H9 (cell line): ENCODE data around the gene FAM149B1. TPM values are rescaled to one million over a fixed set of nuclear protein-coding genes. Genes with fewer than 3 reads are reported as not detected.

Experiments
- DNase-seq: peaks from one replicate; pipeline ENCODE4 v3.0.0-alpha.2; 2017
- H2AFZ ChIP-seq: one replicate; pipeline ENCODE4 v1.6.1; 2013; ENCODE audit warnings: mild to moderate bottlenecking, low read length, control low read depth, moderate library complexity
- H2AK5ac ChIP-seq: 2 replicates; pipeline ENCODE4 v1.6.1; 2013; ENCODE audit warnings: low read length, control low read depth, mixed read lengths; ENCODE audit not compliant: insufficient read length
- H2BK120ac ChIP-seq: one replicate; pipeline ENCODE4 v1.6.1; 2013; ENCODE audit warnings: low read depth, mild to moderate bottlenecking, low read length, control low read depth, inconsistent platforms; ENCODE audit not compliant: poor library complexity, severe bottlenecking
- H2BK12ac ChIP-seq: 2 replicates; pipeline ENCODE4 v1.6.1; 2013; ENCODE audit warnings: low read length, control low read depth, mixed read lengths, low read depth; ENCODE audit not compliant: insufficient read length
- H2BK15ac ChIP-seq: 2 replicates; pipeline ENCODE4 v1.6.1; 2013; ENCODE audit warnings: low read depth, low read length, control low read depth
- H2BK20ac ChIP-seq: one replicate; pipeline ENCODE4 v1.6.1; 2013; ENCODE audit warnings: low read depth, mild to moderate bottlenecking, low read length, control low read depth, inconsistent platforms; ENCODE audit not compliant: poor library complexity, severe bottlenecking
- H2BK5ac ChIP-seq: 2 replicates; pipeline ENCODE4 v1.6.1; 2013; ENCODE audit warnings: low read length, control low read depth, mixed read lengths; ENCODE audit not compliant: insufficient read length
- H3K14ac ChIP-seq: 2 replicates; pipeline ENCODE4 v1.6.1; 2013; ENCODE audit warnings: low read length, control low read depth; ENCODE audit not compliant: insufficient read depth
- H3K18ac ChIP-seq: 2 replicates; pipeline ENCODE4 v1.6.1; 2013; ENCODE audit warnings: low read depth, mild to moderate bottlenecking, mixed read lengths, low read length, control low read depth; ENCODE audit not compliant: insufficient read length
- H3K23ac ChIP-seq: 2 replicates; pipeline ENCODE4 v1.6.1; 2013; ENCODE audit warnings: low read length, control low read depth, mixed read lengths, low read depth; ENCODE audit not compliant: insufficient read length
- H3K23me2 ChIP-seq: 2 replicates; pipeline ENCODE4 v1.6.1; 2013; ENCODE audit warnings: low read depth, mild to moderate bottlenecking, mixed read lengths, low read length, control low read depth; ENCODE audit not compliant: insufficient read length, poor library complexity, severe bottlenecking
- H3K27ac ChIP-seq: 2 replicates; pipeline ENCODE4 v1.5.1; 2013; ENCODE audit warnings: low read length, control low read depth, mixed read lengths, low read depth; ENCODE audit not compliant: insufficient read length
- H3K27me3 ChIP-seq: 2 replicates; pipeline ENCODE4 v1.6.1; 2013; ENCODE audit warnings: low read length, control low read depth, inconsistent platforms; ENCODE audit not compliant: insufficient read depth
- H3K4ac ChIP-seq: 2 replicates; pipeline ENCODE4 v1.6.1; 2013; ENCODE audit warnings: low read depth, mild to moderate bottlenecking, control low read depth, inconsistent platforms, low read length, moderate library complexity
- H3K4me1 ChIP-seq: 2 replicates; pipeline ENCODE4 v1.6.1; 2013; ENCODE audit warnings: low read length, control low read depth, inconsistent platforms; ENCODE audit not compliant: insufficient read depth
- H3K4me2 ChIP-seq: 2 replicates; pipeline ENCODE4 v1.6.1; 2013; ENCODE audit warnings: low read length, control low read depth, mixed read lengths; ENCODE audit not compliant: insufficient read length, insufficient read depth
- H3K56ac ChIP-seq: 2 replicates; pipeline ENCODE4 v1.6.1; 2013; ENCODE audit warnings: low read depth, mild to moderate bottlenecking, mixed read lengths, low read length, control low read depth; ENCODE audit not compliant: insufficient read length
- H3K79me1 ChIP-seq: 2 replicates; pipeline ENCODE4 v1.6.1; 2013; ENCODE audit warnings: low read depth, mild to moderate bottlenecking, moderate library complexity, low read length, control low read depth, inconsistent platforms; ENCODE audit not compliant: insufficient read depth, poor library complexity, severe bottlenecking
- H3K79me2 ChIP-seq: 2 replicates; pipeline ENCODE4 v1.6.1; 2013; ENCODE audit warnings: low read length, control low read depth, inconsistent platforms; ENCODE audit not compliant: insufficient read depth
- H3K9ac ChIP-seq: 2 replicates; pipeline ENCODE4 v1.6.1; 2013; ENCODE audit warnings: low read length, control low read depth, mixed read lengths; ENCODE audit not compliant: insufficient read length; ENCODE audit errors: extremely low read depth
- H3K9me3 ChIP-seq: one replicate; pipeline ENCODE4 v1.6.1; 2013; ENCODE audit warnings: low read depth, low read length, inconsistent platforms; ENCODE audit not compliant: control insufficient read depth
- H3T11ph ChIP-seq: one replicate; pipeline ENCODE4 v1.6.1; 2013; ENCODE audit warnings: mild to moderate bottlenecking, low read length, control low read depth, inconsistent platforms
- H4K20me1 ChIP-seq: one replicate; pipeline ENCODE4 v1.6.1; 2013; ENCODE audit not compliant: control insufficient read depth, insufficient read length, insufficient read depth
- H4K5ac ChIP-seq: 2 replicates; pipeline ENCODE4 v1.6.1; 2013; ENCODE audit warnings: low read depth, mild to moderate bottlenecking, mixed read lengths, low read length, control low read depth; ENCODE audit not compliant: insufficient read length
- H4K8ac ChIP-seq: replicated peaks from 2 replicates; pipeline ENCODE4 v1.6.1; 2013; ENCODE audit warnings: low read length, control low read depth, mixed read lengths, low read depth; ENCODE audit not compliant: insufficient read length
- H4K91ac ChIP-seq: 2 replicates; pipeline ENCODE4 v1.6.1; 2013; ENCODE audit warnings: low read depth, mild to moderate bottlenecking, moderate library complexity, mixed read lengths, low read length, control low read depth; ENCODE audit not compliant: insufficient read length
- H3K27ac Mint-ChIP-seq, 3 experiments: 2 replicates in 2 of 3; 3 replicates in 1 of 3; pipeline ENCODE4 v1.8.0; 2020 to 2021; ENCODE audit warnings: mixed read lengths in 3 of 3, mild to moderate bottlenecking in 1 of 3, moderate library complexity in 1 of 3
- H3K27me3 Mint-ChIP-seq: 2 replicates; pipeline ENCODE4 v1.8.0; 2021; ENCODE audit warnings: low read depth, mild to moderate bottlenecking, moderate library complexity, mixed read lengths
- H3K36me3 Mint-ChIP-seq, 3 experiments: 2 replicates in 2 of 3; 3 replicates in 1 of 3; pipeline ENCODE4 v1.8.0; 2020 to 2021; ENCODE audit warnings: low read depth in 3 of 3, mixed read lengths in 3 of 3; ENCODE audit not compliant: insufficient read depth in 1 of 3
- H3K4me1 Mint-ChIP-seq, 2 experiments: 2 replicates each; pipeline ENCODE4 v1.8.0; 2020; ENCODE audit warnings: mixed read lengths in 2 of 2
- H3K4me3 Mint-ChIP-seq, 2 experiments: 2 replicates in 1 of 2; 3 replicates in 1 of 2; pipeline ENCODE4 v1.8.0; 2020 to 2021; ENCODE audit warnings: mild to moderate bottlenecking in 2 of 2, mixed read lengths in 2 of 2, moderate library complexity in 1 of 2
- H3K9me3 Mint-ChIP-seq, 2 experiments: 2 replicates in 1 of 2; 3 replicates in 1 of 2; pipeline ENCODE4 v1.8.0; 2020; ENCODE audit warnings: mild to moderate bottlenecking in 2 of 2, mixed read lengths in 2 of 2, moderate library complexity in 1 of 2
- CTCF ChIP-seq: fragments of 200-600 bp; sonication (generic); conservative IDR thresholded peaks from 3 replicates; pipeline ENCODE4 v1.8.0; 2021; ENCODE audit warnings: antibody characterized with exemption, mild to moderate bottlenecking
- WGBS: extraction: QIAGEN DNeasy Blood & Tissue Kit; methylation state at CpG from one replicate; pipeline ENCODE4 v1.1.7; 2013; ENCODE audit warnings: missing lambda C conversion rate, low lambda C conversion rate, mixed read lengths; ENCODE audit not compliant: insufficient read length; ENCODE audit errors: extremely low coverage; 5-methylcytosine and 5-hydroxymethylcytosine counted together
- total RNA-seq: library from RNA; stranded (reverse); gene quantifications from 2 replicates; pipeline ENCODE4 v1.2.1, GENCODE V29; 2021

Gene FAM149B1
- total RNA-seq, 1 experiment from 2014 or later = 17.9 TPM

- Mint-ChIP-seq H3K9me3 (no peaks in the 10 kb centered on the region), H3K4me1 (no peaks in the 10 kb centered on the region), H3K27me3 (no peaks in the 10 kb centered on the region), H3K36me3 (peaks cover 23 to 70% (median 67%) of the 10 kb centered on the region in 3 experiments; a peak in 6 of 7 replicates), H3K27ac (no peak overlapping the region), H3K4me3 (no peak overlapping the region)
- Histone ChIP-seq H3K9ac (no peak overlapping the region), H3K27me3 (no peaks in the 10 kb centered on the region), H2BK120ac (no peak overlapping the region), H3K56ac (no peak overlapping the region), H3K4ac (no peak overlapping the region), H3K4me2 (no peak overlapping the region), H3K18ac (no peak overlapping the region), H3K23me2 (no peaks in the 10 kb centered on the region), H3K14ac (no peak overlapping the region), H3T11ph (no peak overlapping the region), H2BK15ac (no peak overlapping the region), H2BK5ac (no peak overlapping the region), H3K79me2 (no peaks in the 10 kb centered on the region), H2BK12ac (no peak overlapping the region), H3K23ac (no peak overlapping the region), H3K4me1 (no peaks in the 10 kb centered on the region), H4K8ac (no peak overlapping the region), H3K9me3 (no peaks in the 10 kb centered on the region), H3K27ac (no peak overlapping the region), H3K79me1 (peaks cover 3% of the 10 kb centered on the region), H4K20me1 (no peaks in the 10 kb centered on the region), H4K91ac (no peak overlapping the region), H4K5ac (no peak overlapping the region), H2AFZ (no peak overlapping the region), H2AK5ac (no peak overlapping the region), H2BK20ac (no peak overlapping the region)
- whole genome bisulfite sequencing = no CpG with 5 or more reads among the region's 3 CpGs
- DNase-seq = no peak
- TF ChIP-seq CTCF = no peak
These were observed 33.2 kb upstream of the FAM149B1 start for GRCh38 chr10:73134727-73135126.
